HG02840 (cell line): ENCODE data around the gene LAD1.

Experiments used
- ATAC-seq: cut with Tn5 transposase; IDR thresholded peaks from one replicate; pipeline ENCODE4 v1.9.1; 2021; ENCODE audit warnings: mild to moderate bottlenecking, moderate library complexity, moderate number of reproducible peaks; ENCODE audit not compliant: unreplicated experiment, low FRiP score

The LAD1 gene

DNA sequence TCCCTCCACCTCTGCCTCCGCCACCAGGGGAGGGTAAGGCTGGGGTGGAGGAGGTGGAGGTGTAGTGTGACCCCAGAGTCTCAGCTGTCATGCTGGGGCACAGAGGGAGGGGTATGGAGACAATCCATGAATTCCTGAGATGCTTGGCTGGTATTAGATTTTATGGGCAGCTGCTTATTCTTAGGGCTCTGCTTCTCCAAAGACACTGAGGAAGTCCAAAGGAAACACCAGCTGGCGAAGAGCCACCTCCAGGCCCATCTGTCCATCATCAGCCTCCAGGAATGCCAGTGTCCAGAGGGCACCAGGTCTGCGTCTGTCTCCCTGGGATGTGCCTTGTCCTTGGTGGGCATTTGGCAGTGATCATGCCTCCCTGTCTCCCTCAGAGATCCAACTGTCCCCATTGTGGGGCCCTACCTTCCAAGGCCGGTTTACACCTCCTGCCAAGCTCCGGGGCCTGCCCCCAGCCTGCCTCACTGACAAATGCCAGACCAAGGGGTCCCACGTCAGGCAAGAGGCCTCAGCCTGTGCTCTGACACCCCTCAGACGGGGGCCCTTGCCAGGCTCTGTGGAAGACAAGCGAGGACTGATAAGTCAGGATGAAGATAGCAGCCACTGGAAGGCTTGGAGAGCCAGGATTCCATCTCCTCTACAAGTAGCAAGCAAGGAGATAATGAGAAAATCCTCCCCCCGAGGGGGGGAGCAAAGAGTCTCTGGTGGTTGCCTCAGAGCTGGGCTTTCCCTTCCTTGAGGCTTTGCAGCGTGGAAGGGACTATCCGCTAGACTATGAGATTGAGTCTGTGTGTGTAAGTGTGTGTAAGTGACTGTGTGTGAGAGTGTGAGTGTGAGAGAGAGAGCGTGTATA lies 20.9 kb upstream of the LAD1 start:
- no peak for ATAC-seq

- no peak for ATAC-seq
Observed at GRCh38 chr1:201419256-201419655, 20.1 kb upstream of the LAD1 start.

DNA sequence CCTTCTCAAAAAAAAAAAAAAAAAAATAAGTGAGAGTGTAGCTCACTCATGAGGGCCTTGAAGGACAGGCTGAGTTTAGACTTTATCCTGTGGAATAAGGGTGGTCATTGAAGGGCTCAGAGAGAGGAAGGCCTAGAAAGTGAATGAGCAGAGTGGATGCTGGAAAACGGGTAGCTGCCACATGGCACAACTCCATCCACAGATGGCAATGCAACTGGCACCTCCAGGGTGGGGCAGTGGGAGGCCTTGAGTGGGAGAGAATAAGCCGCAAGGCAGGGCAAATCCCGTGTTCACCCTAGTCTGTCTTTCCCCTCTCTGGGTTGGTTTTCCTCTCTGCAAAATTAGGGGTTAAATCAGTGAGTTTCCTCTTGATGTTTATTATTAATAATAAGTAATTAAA lies 19.3 kb upstream of the LAD1 start:
- ATAC-seq = no peak

- no peak for ATAC-seq
Observed at GRCh38 chr1:201414051-201414738, 15.1 kb upstream of the LAD1 start.

DNA sequence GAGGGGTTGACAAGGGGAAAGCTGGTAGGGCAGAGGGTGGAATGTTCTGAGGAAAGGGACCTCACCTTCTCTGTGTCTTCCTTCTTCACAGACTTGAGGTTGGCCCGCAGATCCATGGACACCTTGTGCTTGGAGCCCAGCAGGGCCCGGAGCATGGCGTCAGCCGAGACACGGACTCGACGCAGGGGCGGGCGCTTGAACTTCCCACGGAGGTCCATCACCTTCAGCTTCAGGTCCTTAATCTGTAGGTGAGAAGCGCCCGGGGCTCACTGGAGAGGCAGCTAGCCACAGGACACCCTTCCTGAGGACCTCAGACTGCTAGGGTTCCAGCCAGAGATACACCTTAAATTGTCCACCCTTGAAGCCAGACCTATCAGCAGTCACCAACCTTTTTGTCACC lies 12.2 kb upstream of the LAD1 start:
- ATAC-seq = no peak

DNA sequence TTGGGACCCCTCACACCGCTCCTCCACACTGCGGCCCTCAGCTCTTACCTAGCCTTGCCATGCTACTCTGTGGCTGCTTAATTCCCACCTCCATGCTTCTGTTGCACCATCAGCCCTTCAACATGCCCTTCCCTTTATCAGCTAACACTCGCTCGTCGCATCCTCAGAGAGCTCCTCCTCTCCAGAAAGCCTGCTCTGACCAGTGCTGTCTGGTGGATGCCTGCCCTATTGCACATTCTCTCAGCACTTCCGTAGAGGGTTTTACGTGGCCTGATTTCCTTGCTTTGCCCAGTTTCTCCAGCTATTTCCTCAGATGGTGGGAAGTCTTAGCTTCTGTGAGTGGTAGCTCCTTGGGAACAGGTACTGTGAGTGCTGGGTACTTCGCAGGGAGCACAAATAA lies 10.3 kb upstream of the LAD1 start:
- no peak for ATAC-seq

GRCh38 chr1:201408834-201409200 lies 9.7 kb upstream of the LAD1 start:
- ATAC-seq = no peak

GRCh38 chr1:201408176-201408833 lies 9.2 kb upstream of the LAD1 start:
- ATAC-seq = no peak

DNA sequence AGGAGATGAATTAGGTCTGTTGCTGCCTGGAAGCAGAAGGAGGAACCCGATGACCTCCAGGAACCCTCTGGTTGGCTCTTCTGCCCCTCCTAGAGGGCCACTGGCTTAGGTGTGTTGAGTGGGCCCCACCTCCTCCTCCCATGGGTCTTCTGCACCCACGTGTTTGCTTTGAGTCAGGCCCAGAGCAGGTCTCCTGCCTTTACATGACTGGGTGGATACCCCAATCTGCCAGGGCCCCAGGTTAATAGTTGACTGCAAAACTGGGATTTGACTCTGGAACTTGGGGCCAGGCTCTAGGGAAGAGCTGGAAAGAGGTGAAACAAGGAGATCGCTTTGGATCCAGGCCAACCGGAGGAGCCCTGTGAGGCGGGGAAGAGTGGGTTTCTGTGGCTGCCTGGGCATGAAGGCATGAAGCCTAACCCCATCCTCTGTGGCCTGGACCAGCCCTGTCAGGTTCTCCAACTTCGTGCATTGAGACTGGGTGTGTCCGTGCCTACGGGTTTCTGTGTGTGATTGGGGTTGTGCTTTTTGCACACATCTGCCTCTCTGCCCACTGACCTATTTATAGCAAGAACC lies 7.8 kb upstream of the LAD1 start:
- ATAC-seq = no peak

DNA sequence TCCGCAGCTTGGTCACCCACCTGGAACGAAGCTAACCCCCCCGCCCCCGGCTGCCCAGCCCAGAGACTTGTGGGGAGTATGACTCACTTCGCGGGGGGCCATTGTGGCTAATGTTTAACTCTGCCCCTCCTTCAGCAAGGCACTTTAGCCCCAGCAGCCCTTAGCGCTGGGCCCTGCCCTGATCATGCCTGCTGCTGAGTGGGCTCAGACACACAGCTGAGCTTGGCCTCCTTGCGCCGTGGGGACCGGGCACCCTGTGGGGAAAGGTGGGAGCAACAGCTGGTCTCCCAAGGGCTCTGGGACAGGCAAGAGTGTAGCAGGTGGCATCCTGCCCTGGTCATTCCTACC lies 6.3 kb upstream of the LAD1 start:
- ATAC-seq = no peak

- no peak for ATAC-seq
Observed at GRCh38 chr1:201404722-201405483, 5.8 kb upstream of the LAD1 start.

DNA sequence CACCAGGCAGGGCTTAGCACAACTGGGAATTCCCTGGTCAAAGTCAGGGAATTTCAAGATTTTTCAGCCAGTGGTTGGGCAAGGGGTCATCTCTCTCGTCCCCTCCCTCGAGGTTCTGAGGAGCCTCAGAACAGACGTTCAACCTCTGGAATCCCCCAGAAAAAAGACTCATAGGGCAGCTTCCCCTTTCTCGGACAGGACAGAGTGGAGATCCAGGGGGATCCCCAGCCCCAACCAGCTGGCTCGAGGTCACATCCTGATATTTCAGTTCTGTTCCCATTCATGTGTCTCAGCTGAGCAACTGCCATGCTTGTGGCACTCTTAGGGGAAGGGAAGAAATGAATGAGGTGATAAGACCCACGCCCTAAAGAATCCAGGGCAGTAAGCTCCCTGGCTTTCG lies 4.9 kb upstream of the LAD1 start:
- no peak for ATAC-seq

GRCh38 chr1:201403359-201403758 lies 4.2 kb upstream of the LAD1 start:
- no peak for ATAC-seq

GRCh38 chr1:201401700-201402099 lies 2.6 kb upstream of the LAD1 start:
- no peak for ATAC-seq

DNA sequence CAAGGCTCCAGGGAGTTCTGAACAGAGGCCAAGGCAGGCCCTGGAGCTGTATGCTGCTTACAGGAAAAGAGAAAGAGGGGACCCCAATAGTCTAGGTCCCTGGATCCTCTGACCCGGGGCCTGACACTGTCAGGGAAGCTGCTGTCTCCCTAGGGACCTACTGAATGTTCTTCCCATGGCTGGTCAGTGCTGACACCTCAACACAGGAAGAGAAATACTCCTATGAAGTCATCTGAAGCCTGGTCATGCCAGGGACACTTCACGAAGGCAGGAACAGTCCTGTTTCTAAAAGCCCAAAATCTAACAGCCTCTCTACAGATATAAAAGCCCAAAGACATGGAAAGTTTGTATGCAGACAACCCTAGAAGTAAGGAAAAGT lies 1.7 kb upstream of the LAD1 start:
- no peak for ATAC-seq

- no peak for ATAC-seq
Observed at GRCh38 chr1:201400212-201400851, 1.2 kb upstream of the LAD1 start.

DNA sequence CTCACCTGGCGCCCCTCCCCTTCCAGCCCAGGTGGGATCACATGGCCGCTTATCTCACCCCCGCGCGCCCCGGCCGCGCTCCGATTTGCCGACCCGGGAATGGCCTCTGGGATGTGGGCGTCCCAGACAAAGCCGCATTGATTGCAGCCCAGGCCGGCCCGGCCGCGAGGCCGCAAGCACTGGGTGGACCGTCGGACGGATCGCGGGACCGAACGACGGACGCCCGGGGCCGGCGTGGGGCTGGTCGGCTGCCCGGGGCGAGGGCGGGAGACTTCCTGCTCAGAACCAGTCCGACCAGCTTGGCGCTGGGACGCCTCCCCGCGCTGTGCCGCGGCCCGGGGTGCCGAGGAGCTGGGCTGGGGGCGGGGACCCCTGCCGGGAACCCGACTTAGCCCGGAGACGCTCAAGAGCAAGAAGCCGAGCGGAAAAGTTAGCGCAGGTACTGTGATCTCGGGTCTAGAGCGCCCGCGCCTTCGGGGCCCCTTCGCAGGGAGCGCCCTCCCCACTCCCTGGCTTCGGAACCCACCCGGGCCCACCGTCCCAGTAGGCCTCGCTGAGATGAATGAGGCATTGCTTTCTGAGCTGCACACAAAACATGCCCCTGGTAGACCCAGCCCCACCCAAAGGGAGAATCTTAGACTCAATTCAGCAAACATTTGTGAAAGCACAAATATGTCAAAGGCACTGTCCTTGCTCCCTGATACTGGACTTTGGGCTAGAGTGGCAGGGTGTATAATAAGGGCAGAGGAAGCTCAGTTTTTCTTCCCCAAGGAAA lies 415 bp upstream of the LAD1 start:
- no peak for ATAC-seq

DNA sequence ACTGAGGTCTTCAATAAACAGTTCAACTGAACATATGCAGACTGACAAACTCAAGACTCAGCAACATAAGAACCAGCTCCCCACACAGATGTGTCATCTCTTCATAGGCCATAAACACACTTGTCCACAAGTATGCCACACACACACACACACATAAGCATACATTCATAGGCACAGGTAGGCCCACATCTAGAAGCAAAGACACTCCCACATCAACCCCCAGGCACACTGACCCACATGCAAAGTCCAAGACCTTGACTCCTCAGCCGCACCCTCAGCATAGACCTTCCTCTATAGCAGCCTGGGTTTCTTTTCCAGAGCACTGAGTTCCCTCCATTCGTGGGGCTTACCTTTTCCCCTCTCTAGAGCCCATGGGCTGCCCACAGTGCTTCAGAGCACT lies 1.4 kb downstream of the LAD1 start:
- no peak for ATAC-seq

DNA sequence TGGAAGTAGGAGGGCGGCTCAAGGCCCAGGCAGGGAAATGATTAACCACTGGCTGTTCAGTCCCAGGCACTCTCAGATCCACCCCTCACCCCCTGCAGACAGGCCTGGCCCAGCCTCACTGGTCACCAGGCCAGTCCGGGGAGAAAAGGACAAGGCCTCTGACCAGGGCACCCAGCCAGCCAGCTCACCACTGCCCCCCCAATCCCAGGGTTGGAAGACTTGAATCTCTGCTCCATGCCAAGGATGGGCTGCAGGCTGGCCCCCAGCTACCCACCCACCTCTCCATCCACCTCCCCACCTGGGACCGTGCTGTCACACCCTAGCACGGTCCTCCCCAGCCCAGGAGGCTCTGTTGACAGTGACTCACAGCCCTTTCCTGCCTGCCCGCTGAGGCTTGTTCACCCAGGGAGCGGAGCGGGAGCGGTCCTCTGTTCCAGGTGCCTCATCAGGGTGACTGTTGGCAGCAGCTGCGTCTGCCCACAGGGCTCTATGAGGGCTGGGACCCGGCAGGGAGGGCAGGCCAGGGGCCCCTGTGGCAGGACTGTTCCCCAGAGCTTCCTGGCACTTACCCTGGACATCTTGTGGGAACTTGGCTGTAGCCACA lies 2.2 kb downstream of the LAD1 start:
- ATAC-seq = no peak
